ENCODE results near the gene B4GALNT4.
"Not testable (repeated sequence)": the region's sequence is repeated elsewhere in the genome, so short reads cannot be mapped to it uniquely, and the experiment has no call there.

Gene B4GALNT4

DNA sequence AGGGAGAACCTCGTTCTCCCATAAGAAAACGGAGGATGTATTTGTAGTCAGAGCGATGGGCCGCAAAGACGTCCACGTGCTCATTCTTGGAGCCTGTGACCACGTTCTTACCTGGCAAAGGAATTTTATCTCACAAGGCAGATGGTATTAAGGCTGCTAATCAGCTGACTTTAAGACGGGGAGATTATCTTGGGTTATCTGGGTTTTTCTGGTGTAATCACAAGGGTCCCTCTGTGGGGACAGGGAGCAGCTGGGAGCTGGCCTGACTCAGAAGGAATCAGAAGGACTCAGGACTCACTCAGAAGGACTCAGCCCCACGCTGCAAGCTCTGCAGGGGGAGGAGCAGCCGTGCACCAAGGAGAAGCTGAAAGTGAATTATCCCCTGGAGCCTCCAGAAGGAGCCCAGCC is 53.0 kb downstream of the B4GALNT4 start:
- 82% methylated on average over 10 of the region's 10 CpGs for WGBS

DNA sequence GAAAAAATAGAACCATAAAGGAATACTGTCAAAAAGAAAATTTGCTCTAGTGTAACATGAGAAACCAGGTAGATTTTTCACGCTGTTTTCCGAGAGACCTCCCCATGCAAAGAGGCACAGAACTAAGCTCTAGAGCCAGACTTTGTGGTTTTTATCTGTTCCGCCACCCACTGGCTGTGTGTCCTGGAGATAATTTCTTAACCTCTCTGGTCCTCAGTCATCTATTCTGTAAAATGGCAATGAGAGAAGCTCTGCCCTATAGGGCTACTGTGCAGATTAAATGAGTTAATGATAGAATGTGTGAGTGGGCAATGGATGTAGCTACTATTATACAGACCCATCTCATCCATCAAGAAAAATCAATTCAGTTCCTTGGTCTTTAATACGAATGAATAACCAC is 54.9 kb downstream of the B4GALNT4 start:
- 93% methylated on average over 4 of the region's 4 CpGs for WGBS
- Histone ChIP-seq H3K9me3 (ENCODE audit: insufficient read depth, low read depth, low read length) (no peaks in the 10 kb centered on the region), H3K36me3 (ENCODE audit: insufficient read depth, low read length) (no peaks in the 10 kb centered on the region)

More for the DNA sequence above, 53.0 kb downstream of the B4GALNT4 start:
- no peaks in the 10 kb centered on the region for H3K36me3 ChIP-seq (ENCODE audit: insufficient read depth, low read length)
- H3K4me3 ChIP-seq (ENCODE audit: low read length), result no peak overlapping the region
- no peak overlapping the region for H3K27ac ChIP-seq (ENCODE audit: low read depth, low read length)
- H3K27me3 ChIP-seq (ENCODE audit: insufficient read depth, low read length), result peaks cover 25% of the 10 kb centered on the region
- no peak overlapping the region for H3K9ac ChIP-seq (ENCODE audit: low read depth, low read length)
- H3K9me3 ChIP-seq (ENCODE audit: insufficient read depth, low read depth, low read length), result no peaks in the 10 kb centered on the region
- H3K4me1 ChIP-seq (ENCODE audit: insufficient read depth, low read length), result no peaks in the 10 kb centered on the region

DNA sequence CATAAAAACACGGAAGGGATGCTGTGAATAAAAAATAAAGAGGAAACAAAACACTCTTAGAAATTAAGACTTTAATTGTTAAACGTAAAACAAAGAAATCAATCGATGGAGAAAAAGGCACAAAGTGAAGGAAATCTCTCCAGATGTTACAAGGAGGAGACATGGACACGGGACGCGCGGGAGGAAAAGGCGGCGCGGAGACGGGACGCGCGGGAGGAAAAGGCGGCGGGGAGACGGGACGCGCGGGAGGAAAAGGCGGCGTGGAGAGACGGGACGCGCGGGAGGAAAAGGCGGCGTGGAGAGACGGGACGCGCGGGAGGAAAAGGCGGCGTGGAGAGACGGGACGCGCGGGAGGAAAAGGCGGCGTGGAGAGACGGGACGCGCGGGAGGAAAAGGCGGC is 55.5 kb downstream of the B4GALNT4 start:
- not testable (repeated sequence) for H3K27ac ChIP-seq (ENCODE audit: low read depth, low read length); H3K4me1 ChIP-seq (ENCODE audit: insufficient read depth, low read length); H3K9ac ChIP-seq (ENCODE audit: low read depth, low read length); H3K9me3 ChIP-seq (ENCODE audit: insufficient read depth, low read depth, low read length); H3K4me3 ChIP-seq (ENCODE audit: low read length); H3K27me3 ChIP-seq (ENCODE audit: insufficient read depth, low read length); H3K36me3 ChIP-seq (ENCODE audit: insufficient read depth, low read length)
- 93% methylated on average over 29 of the region's 45 CpGs for WGBS

More for the DNA sequence above, 54.9 kb downstream of the B4GALNT4 start:
- Histone ChIP-seq H3K4me3 (ENCODE audit: low read length) (no peak overlapping the region), H3K9ac (ENCODE audit: low read depth, low read length) (no peak overlapping the region), H3K4me1 (ENCODE audit: insufficient read depth, low read length) (no peaks in the 10 kb centered on the region), H3K27me3 (ENCODE audit: insufficient read depth, low read length) (peaks cover 10% of the 10 kb centered on the region), H3K27ac (ENCODE audit: low read depth, low read length) (no peak overlapping the region)

DNA sequence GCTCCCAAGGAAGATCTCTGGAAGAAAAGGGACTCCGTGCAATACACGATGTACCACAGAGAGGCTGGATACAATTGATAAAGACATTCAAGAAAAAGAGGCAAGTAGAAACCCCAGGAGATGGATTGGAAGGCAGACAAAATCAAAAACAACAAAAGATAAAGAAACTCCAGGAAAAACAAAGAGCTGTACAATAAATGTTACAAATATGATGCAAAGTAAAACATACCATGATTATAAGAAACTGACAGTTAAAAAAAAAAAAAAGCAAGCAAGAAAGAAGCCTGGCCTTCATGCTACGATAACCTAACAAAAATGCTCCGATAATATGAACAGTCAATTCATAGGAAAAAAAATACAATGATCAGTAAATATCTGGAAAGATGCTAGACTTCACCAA is 56.0 kb downstream of the B4GALNT4 start:
- Histone ChIP-seq H3K4me1 (ENCODE audit: insufficient read depth, low read length) (no peaks in the 10 kb centered on the region), H3K27ac (ENCODE audit: low read depth, low read length) (no peak overlapping the region), H3K4me3 (ENCODE audit: low read length) (no peak overlapping the region), H3K36me3 (ENCODE audit: insufficient read depth, low read length) (no peaks in the 10 kb centered on the region), H3K27me3 (ENCODE audit: insufficient read depth, low read length) (peaks cover 10% of the 10 kb centered on the region; the same call in 1 of the 2 replicates), H3K9ac (ENCODE audit: low read depth, low read length) (no peak overlapping the region), H3K9me3 (ENCODE audit: insufficient read depth, low read depth, low read length) (no peaks in the 10 kb centered on the region)
- WGBS, result 85% methylated on average over 4 of the region's 4 CpGs

DNA sequence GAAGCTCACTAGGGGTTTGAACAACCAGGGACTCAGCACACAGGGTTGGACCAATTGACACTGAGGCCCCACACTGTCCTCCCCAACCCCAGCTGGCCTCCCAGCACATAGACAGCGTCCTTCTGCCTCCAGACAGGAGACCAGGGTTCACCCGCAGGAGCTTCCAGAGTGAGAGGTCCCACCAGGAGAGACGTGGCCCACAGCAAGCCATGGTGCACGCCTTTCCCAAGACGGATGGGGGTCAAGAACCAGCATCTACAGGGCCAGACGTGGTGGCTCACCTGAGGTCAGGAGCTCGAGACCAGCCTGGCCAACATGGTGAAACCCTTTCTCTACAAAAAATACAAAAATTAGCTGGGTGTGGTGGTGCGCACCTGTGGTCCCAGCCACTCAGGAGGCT is 57.6 kb downstream of the B4GALNT4 start:
- Histone ChIP-seq H3K27me3 (ENCODE audit: insufficient read depth, low read length) (peaks cover 10% of the 10 kb centered on the region; the same call in 1 of the 2 replicates), H3K27ac (ENCODE audit: low read depth, low read length) (no peak overlapping the region), H3K4me1 (ENCODE audit: insufficient read depth, low read length) (no peaks in the 10 kb centered on the region), H3K9ac (ENCODE audit: low read depth, low read length) (no peak overlapping the region), H3K4me3 (ENCODE audit: low read length) (no peak overlapping the region), H3K9me3 (ENCODE audit: insufficient read depth, low read depth, low read length) (no peaks in the 10 kb centered on the region), H3K36me3 (ENCODE audit: insufficient read depth, low read length) (no peaks in the 10 kb centered on the region)
- 91% methylated on average over 8 of the region's 8 CpGs for WGBS

DNA sequence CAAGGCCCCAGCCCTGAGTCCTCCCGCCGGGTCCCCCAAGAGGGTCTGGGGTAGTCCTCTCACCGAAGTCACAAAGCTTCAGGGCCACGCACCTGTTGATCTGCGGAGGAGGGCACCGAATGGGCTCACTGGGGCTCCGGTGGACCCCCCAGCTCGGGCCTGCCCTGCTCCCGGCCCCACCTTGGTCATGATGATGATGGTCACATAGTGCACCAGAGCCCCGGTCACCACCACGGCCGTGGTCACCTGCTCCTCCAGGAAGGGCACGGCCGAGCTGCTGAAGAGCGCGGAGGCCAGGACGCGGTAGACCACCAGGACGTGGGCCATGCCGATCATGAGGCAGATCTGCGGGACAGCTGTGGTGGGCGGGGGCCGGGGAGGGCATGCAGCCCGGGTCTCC is 59.0 kb downstream of the B4GALNT4 start:
- H3K27me3 ChIP-seq (ENCODE audit: insufficient read depth, low read length), result peaks cover 10% of the 10 kb centered on the region; the same call in 1 of the 2 replicates
- H3K27ac ChIP-seq (ENCODE audit: low read depth, low read length), result no peak overlapping the region
- 94% methylated on average over 24 of the region's 24 CpGs for WGBS
- no peak overlapping the region for H3K9ac ChIP-seq (ENCODE audit: low read depth, low read length)
- H3K4me3 ChIP-seq (ENCODE audit: low read length), result no peak overlapping the region
- no peaks in the 10 kb centered on the region for H3K36me3 ChIP-seq (ENCODE audit: insufficient read depth, low read length)
- no peaks in the 10 kb centered on the region for H3K4me1 ChIP-seq (ENCODE audit: insufficient read depth, low read length)
- H3K9me3 ChIP-seq (ENCODE audit: insufficient read depth, low read depth, low read length), result no peaks in the 10 kb centered on the region

DNA sequence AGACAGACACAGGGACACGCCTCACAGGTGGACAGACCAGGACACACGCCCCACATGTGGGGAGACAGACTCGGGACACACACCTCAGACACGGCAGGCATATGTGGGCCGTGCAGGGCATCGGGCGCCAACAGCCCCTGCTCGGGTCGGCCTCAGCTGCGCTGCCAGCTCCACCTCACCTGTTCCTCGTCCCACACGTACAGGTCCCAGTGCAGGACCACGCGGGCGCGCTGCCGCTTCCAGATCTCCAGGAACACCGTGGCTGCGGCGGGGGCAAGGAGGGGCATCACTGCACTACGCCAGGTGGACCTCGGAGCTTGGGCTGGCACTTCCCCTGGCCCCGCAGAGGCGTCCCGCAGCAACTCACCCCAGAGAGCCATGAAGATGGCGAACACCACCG is 60.1 kb downstream of the B4GALNT4 start:
- 90% methylated on average over 27 of the region's 27 CpGs for WGBS

DNA sequence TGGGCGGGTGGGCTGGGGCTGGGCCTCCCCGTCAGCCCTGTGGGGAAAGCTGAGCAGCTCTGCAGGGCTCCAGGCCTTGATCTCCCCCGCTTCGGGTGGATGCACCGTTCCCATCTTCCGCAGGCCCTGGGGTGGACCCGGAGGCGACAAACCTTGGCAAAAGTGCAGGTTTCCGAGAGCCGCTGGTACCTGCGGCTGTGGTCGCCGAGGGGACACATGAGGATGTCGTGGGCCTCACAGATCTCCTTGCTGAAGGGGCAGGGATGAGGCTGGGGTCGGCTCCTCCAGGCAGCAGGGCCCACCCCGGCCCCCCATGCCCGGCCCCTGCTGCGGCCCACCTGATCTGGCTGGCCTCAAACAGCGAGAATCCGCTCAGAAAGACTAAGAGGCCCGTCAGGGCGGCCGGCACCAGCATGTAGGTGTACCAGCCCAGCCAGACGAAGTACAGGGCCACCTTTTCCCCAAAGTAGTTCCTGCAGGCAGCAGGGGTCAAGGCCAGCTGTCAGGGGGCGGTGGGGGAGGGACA is 60.7 kb downstream of the B4GALNT4 start:
- Histone ChIP-seq H3K4me3 (ENCODE audit: low read length) (no peak overlapping the region), H3K27ac (ENCODE audit: low read depth, low read length) (no peak overlapping the region), H3K27me3 (ENCODE audit: insufficient read depth, low read length) (peaks cover 4% of the 10 kb centered on the region; the same call in 1 of the 2 replicates), H3K9ac (ENCODE audit: low read depth, low read length) (no peak overlapping the region; the same call in 1 of the 2 replicates), H3K36me3 (ENCODE audit: insufficient read depth, low read length) (no peaks in the 10 kb centered on the region), H3K4me1 (ENCODE audit: insufficient read depth, low read length) (no peaks in the 10 kb centered on the region), H3K9me3 (ENCODE audit: insufficient read depth, low read depth, low read length) (no peaks in the 10 kb centered on the region)
- 42% methylated on average over 24 of the region's 25 CpGs for WGBS

More for the DNA sequence above, 60.1 kb downstream of the B4GALNT4 start:
- Histone ChIP-seq H3K4me3 (ENCODE audit: low read length) (no peak overlapping the region), H3K9me3 (ENCODE audit: insufficient read depth, low read depth, low read length) (no peaks in the 10 kb centered on the region), H3K36me3 (ENCODE audit: insufficient read depth, low read length) (no peaks in the 10 kb centered on the region), H3K4me1 (ENCODE audit: insufficient read depth, low read length) (no peaks in the 10 kb centered on the region), H3K27me3 (ENCODE audit: insufficient read depth, low read length) (peaks cover 7% of the 10 kb centered on the region; the same call in 1 of the 2 replicates), H3K27ac (ENCODE audit: low read depth, low read length) (no peak overlapping the region), H3K9ac (ENCODE audit: low read depth, low read length) (no peak overlapping the region)
